8988T (cell line): ENCODE results near the gene C11orf58.

Experiments
- DNase-seq: peaks from one replicate; pipeline ENCODE4 v3.0.0; 2011

Gene C11orf58

GRCh38 chr11:16769386-16769785 is 30.9 kb downstream of the C11orf58 start:
- no peak for DNase-seq

DNA sequence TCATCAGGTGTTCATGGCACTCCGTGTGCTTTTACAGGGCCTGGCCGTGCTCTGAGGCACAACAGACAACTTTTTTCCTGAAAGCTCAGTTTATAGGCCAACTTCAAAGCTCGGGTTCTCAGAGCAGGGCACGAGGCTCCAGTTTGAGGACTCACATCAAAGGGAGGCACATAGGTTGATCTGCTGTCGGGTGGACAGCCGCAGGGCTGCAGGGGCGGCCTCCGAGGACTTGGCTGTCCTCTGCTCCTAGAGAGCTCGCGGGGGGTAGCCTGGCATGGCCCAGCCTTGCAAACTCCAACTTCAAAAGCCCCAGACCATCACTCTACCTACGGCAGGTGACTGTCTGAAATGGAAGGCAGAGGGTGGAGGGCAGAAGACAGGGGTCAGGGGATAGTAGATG is 31.6 kb downstream of the C11orf58 start:
- DNase-seq, result no peak

GRCh38 chr11:16771350-16772140 is 33.1 kb downstream of the C11orf58 start:
- no peak for DNase-seq

- DNase-seq, result no peak
Observed at GRCh38 chr11:16772141-16772512, 33.7 kb downstream of the C11orf58 start.

DNA sequence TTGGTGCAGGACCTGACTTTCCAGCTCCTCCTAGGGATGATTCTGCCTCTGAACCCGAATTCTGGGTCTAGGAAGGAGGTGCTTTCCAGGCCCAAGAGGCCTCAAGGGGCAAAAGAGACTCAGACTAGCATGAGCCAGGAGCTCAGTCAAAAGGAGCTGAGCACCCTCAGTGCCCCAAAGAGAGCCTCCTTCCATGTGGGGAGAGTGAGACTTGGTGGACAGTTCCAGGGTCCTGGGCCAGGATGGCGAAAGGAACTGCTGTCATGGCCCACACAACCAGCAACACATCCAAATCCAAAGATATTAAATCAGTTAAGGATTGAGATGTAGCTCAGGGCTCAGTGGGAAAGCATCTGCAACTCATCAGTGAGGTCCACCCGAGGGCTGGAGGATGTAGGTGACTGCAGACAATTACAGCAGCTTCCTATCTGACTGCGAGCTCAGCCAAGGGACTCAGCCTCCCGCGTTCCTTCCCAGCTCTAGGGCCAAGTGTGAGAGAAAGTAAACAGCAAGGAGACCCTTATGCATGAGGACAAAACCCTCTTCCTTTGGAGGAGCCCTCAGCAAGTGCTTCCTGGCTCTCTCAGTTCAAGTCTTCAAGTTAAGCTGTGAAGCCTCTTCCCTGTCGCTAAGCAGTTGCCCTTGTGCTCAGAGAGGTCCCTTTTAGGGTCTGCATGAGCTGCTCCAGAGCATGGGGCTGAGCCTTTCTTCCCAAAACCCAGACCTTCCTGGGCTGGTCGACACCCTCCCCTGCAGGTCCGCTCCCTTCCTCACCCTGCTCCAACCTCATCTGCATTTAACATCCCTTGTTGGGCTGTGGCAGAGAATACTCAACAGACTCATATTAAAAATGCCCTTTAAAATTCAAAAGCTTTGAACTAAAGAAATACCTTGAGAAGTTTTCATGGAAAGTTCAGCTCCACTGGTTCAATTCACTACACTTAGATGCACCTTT is 35.8 kb downstream of the C11orf58 start:
- no peak for DNase-seq

GRCh38 chr11:16774936-16775613 is 36.6 kb downstream of the C11orf58 start:
- no peak for DNase-seq

DNA sequence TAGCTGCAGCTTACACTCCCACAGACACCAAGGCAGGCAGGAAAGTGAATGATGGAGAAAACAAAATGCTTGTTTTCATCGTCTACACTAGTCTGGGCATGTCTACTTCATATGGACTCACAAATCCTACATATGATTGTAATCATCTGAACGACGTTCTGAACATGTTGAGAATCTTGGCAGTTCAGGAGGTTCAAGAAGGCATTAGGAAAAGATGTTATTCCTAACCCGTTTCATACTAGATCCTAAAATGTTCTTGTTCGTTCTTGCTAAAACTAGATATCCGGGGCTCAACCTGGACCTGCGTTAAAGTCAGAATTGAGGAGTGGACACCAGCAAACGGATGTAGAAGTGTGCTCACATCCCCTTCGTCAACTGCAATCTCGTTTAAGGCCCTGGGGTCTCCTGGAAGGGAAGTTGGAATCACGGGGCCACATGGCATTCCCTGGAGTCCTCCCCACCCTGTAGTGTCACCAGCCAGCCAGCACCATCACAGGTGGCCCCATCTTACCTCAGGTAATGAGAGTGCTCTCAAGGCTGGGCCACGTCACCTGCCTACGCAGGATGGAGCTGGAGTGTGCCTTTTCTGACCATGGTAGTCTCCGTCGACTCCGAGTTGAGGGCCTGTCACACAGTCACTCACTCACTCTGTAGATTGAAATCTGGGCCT is 37.3 kb downstream of the C11orf58 start:
- no peak for DNase-seq

- DNase-seq, result no peak
Observed at GRCh38 chr11:16776711-16777612, 38.5 kb downstream of the C11orf58 start.

DNA sequence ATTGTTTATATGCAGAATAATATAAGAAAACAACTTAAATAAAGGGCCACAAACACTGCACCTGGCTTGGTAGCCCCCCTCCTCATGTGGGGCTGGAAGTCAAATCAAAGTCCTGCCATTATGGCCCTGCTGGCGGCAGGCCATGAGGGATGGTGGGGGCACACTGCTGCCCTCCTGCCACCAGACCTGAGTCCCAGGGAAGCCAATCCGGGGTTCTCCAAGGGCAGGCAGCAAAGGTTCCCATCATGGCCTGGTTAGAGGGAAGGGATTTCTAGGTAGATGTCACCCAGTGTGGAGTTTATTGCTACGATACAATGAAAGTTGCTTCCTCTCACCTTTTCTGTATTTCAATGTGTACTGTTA is 39.1 kb downstream of the C11orf58 start:
- DNase-seq, result no peak

- DNase-seq, result no peak
Observed at GRCh38 chr11:16778286-16778685, 39.8 kb downstream of the C11orf58 start.

DNA sequence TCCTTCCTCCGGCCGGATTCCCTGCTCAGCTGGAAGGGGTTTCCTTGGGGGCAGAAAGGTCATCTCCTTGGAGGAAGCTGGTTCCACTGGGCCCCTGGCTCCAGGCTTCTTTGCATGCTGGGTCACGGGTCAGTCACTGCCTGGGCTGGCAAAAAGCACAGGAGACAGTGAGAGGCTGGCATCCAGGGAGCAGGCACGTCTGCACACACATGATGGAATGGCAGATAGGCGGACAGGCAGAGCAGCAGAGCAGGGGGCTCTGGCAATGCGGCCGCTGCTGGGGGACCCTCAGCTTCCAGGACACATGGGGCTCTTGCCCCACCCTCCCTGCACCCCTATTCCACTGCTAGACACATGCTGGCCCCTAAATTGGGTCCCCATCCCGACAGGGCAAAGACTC is 40.4 kb downstream of the C11orf58 start:
- no peak for DNase-seq

GRCh38 chr11:16779436-16779835 is 41.0 kb downstream of the C11orf58 start:
- DNase-seq, result no peak

GRCh38 chr11:16780146-16780545 is 41.7 kb downstream of the C11orf58 start:
- DNase-seq, result no peak

DNA sequence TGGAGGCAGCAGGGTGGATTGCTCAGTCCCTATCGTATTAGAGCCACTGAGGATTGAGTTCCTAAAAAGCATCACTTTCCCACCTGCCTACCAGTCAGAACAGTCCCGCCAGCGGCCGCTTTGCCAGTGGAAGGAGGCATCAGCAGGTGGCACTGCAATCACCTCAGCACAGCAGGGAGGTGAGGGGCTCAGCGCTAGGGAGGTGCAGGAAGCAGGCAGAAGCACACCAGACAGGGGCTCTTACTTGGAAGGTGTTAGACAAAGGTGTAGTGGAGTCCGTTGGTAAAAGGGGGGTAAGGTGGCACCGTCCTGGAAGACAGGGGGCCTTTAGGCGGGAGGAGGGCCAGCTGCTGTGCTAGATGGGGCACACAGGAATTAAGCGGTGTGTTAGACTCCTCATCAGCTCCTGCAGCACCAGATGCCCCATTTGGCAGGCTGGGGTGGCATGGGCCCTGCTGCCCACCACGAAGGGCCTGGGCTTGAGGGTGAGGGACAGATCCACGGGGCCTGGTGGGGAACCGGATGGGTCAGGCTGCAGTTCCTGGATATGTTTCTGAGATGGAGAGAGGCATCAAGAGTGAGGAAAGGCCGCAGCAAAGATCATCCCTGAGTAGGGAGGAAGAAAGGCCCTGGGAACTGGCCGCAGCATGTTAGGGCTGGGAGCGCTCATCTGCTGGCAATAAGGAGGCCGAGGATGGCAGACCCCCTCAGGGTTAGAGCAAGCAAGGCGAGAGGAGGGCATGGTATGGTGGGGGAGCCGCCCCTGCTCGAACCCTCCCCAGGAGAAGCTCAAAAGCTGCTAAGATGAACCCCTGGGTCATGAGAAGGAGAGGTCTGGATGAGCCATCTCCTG is 42.5 kb downstream of the C11orf58 start:
- DNase-seq, result no peak

GRCh38 chr11:16781936-16782919 is 43.8 kb downstream of the C11orf58 start:
- no peak for DNase-seq

GRCh38 chr11:16783321-16783801 is 44.9 kb downstream of the C11orf58 start:
- DNase-seq, result no peak

DNA sequence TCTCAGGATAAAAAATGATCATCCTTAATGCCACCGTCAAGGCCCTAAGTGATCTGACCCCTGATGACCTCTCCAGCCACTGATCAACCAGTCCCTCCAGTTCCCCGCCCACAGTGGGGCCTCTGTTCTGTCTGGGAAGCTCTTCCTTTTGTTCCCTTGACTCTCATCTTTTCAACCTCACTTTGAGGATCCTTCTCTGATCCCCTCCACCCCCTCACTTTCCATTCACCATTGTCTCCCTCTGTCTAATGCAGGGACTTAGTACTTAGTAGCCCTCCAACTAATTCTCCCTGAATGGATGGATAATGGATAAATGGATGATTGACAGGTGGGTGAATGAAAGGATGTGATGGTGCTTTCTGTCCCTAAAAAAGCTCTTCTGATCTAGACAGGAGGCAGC is 45.6 kb downstream of the C11orf58 start:
- DNase-seq, result no peak

DNA sequence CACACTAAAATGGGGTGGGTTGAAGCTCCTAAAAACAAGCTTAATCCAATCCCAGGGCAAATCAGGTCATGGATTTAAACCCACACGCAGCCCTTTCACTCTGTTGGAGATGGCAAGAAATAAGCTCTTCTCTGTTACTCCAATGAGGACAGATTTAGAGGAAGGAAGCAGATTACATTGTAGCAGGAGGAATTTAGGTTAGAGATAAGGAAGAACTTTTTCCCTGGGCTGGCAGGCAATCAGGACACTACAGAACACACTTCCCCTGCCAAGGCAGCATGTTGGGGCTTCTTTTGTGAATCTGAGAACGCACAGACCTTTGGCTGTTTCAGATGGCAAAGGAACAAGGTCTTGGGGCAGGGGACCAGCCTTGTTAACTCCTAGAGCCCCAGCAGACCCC is 46.2 kb downstream of the C11orf58 start:
- DNase-seq, result no peak

DNA sequence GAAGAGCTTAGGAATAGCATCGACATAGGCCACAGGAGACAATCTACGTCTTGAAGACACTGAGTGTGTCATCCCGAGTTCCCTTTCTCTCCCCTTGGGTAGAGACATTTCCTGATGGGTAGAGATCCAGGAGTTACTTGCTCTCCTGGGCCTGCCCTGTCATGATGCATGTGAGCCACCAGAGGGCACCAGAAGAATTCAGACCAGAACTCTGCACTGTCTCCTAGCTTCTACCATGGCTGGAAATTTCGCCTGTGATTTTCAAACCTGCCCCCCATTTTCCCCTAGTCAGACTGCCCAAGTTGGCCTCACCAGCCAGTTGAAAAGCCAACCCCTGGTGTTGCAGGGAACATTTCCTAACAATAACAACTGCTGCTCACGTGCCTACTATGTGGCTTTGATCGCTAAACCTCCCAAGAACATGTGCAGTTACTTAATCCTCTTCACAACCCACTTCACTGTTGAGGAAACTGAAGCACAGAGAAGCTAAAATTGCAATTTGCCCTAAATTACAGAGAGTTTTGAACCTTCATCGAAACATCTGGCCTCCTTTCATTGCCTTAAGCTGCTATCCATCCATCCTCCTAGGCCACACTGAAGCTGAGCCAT is 47.2 kb downstream of the C11orf58 start:
- peak; percentile 36 for DNase-seq
